ENCODE data around the gene VAV1.
"Not testable (repeated sequence)": the region's sequence is repeated elsewhere in the genome, so short reads cannot be mapped to it uniquely, and the experiment has no call there.

Gene VAV1

GRCh38 chr19:6769006-6769619 is 3.4 kb upstream of the VAV1 start:
- no peak overlapping the region for H3K9ac ChIP-seq (ENCODE audit: low read depth, low read length)
- peaks cover 28% of the 10 kb centered on the region for H3K4me1 ChIP-seq (ENCODE audit: insufficient read depth, low read length)
- H3K36me3 ChIP-seq (ENCODE audit: insufficient read depth, low read length): peaks cover 4% of the 10 kb centered on the region; the same call in 1 of the 2 replicates
- peaks cover 3% of the 10 kb centered on the region; the same call in 1 of the 2 replicates for H4K20me1 ChIP-seq (ENCODE audit: insufficient read depth, low read length)
- H3K4me3 ChIP-seq (ENCODE audit: low read depth in 1 of 2, low read length in 2 of 2): no peak overlapping the region
- H3K27me3 ChIP-seq (ENCODE audit: insufficient read depth, low read length, poor library complexity): no peaks in the 10 kb centered on the region
- no peak for ATAC-seq (ENCODE audit: insufficient read depth, low read depth)
- TF ChIP-seq CTCF (IDR thresholded peaks at IDR 0.05; ENCODE audit: borderline replicate concordance, extremely low read depth, low read length, poor library complexity, severe bottlenecking): no peak
- no peak for TF ChIP-seq EZH2 (IDR thresholded peaks at IDR 0.05; ENCODE audit: borderline replicate concordance, low read depth, low read length, severe bottlenecking)
- no peaks in the 10 kb centered on the region for H3K9me3 ChIP-seq (ENCODE audit: insufficient read depth, low read length, severe bottlenecking)
- no peak overlapping the region for H3K27ac ChIP-seq (ENCODE audit: low read length)
- H3K79me2 ChIP-seq (ENCODE audit: insufficient read depth, low read length): peaks cover 15% of the 10 kb centered on the region
- H2AFZ ChIP-seq (ENCODE audit: low read depth, low read length): no peak overlapping the region
- no peak overlapping the region for H3K4me2 ChIP-seq (ENCODE audit: insufficient read depth, low read length)
- DNase-seq: no peak

- DNase-seq; H3K4me2 ChIP-seq (ENCODE audit: insufficient read depth, low read length); H3K4me3 ChIP-seq (ENCODE audit: low read depth in 1 of 2, low read length in 2 of 2); H3K9ac ChIP-seq (ENCODE audit: low read depth, low read length); H3K27me3 ChIP-seq (ENCODE audit: insufficient read depth, low read length, poor library complexity); ATAC-seq (ENCODE audit: insufficient read depth, low read depth); H2AFZ ChIP-seq (ENCODE audit: low read depth, low read length); H3K9me3 ChIP-seq (ENCODE audit: insufficient read depth, low read length, severe bottlenecking): not testable (repeated sequence)
- Histone ChIP-seq H3K79me2 (ENCODE audit: insufficient read depth, low read length) (peaks cover 39% of the 10 kb centered on the region), H3K27ac (ENCODE audit: low read length) (peak overlapping the region; percentile 92; the same call in 1 of the 2 replicates), H3K4me1 (ENCODE audit: insufficient read depth, low read length) (peaks cover 34% of the 10 kb centered on the region), H4K20me1 (ENCODE audit: insufficient read depth, low read length) (peaks cover 17% of the 10 kb centered on the region; the same call in 1 of the 2 replicates), H3K36me3 (ENCODE audit: insufficient read depth, low read length) (peaks cover 12% of the 10 kb centered on the region)
Measured at GRCh38 chr19:6771648-6772027, 870 bp upstream of the VAV1 start.

GRCh38 chr19:6772866-6773322 is 386 bp downstream of the VAV1 start:
- no peak for DNase-seq
- Histone ChIP-seq H3K79me2 (ENCODE audit: insufficient read depth, low read length) (peaks cover 51% of the 10 kb centered on the region), H3K27me3 (ENCODE audit: insufficient read depth, low read length, poor library complexity) (no peaks in the 10 kb centered on the region), H3K36me3 (ENCODE audit: insufficient read depth, low read length) (peaks cover 17% of the 10 kb centered on the region), H3K9ac (ENCODE audit: low read depth, low read length) (peak overlapping the region; percentile 79), H3K4me1 (ENCODE audit: insufficient read depth, low read length) (peaks cover 26% of the 10 kb centered on the region), H3K9me3 (ENCODE audit: insufficient read depth, low read length, severe bottlenecking) (no peaks in the 10 kb centered on the region), H4K20me1 (ENCODE audit: insufficient read depth, low read length) (peaks cover 25% of the 10 kb centered on the region), H3K27ac (ENCODE audit: low read length) (peak overlapping the region; percentile 92), H2AFZ (ENCODE audit: low read depth, low read length) (peak overlapping the region; percentile 37), H3K4me3 (ENCODE audit: low read depth in 1 of 2, low read length in 2 of 2) (peak overlapping the region; percentile 84 to 99), H3K4me2 (ENCODE audit: insufficient read depth, low read length) (peak overlapping the region; percentile 75)
- no peak; the same call in 2 of the 3 replicates for ATAC-seq (ENCODE audit: insufficient read depth, low read depth)
- TF ChIP-seq CTCF (IDR thresholded peaks at IDR 0.05; ENCODE audit: borderline replicate concordance, extremely low read depth, low read length, poor library complexity, severe bottlenecking) (no peak), EZH2 (IDR thresholded peaks at IDR 0.05; ENCODE audit: borderline replicate concordance, low read depth, low read length, severe bottlenecking) (no peak)

GRCh38 chr19:6773323-6773931 is 919 bp downstream of the VAV1 start:
- peaks cover 17% of the 10 kb centered on the region for H3K36me3 ChIP-seq (ENCODE audit: insufficient read depth, low read length)
- no peaks in the 10 kb centered on the region for H3K9me3 ChIP-seq (ENCODE audit: insufficient read depth, low read length, severe bottlenecking)
- TF ChIP-seq CTCF (IDR thresholded peaks at IDR 0.05; ENCODE audit: borderline replicate concordance, extremely low read depth, low read length, poor library complexity, severe bottlenecking) (no peak), EZH2 (IDR thresholded peaks at IDR 0.05; ENCODE audit: borderline replicate concordance, low read depth, low read length, severe bottlenecking) (no peak)
- H3K4me1 ChIP-seq (ENCODE audit: insufficient read depth, low read length): peaks cover 26% of the 10 kb centered on the region
- peak; percentile 74 for ATAC-seq (ENCODE audit: insufficient read depth, low read depth)
- H4K20me1 ChIP-seq (ENCODE audit: insufficient read depth, low read length): peaks cover 25% of the 10 kb centered on the region
- peaks cover 57% of the 10 kb centered on the region for H3K79me2 ChIP-seq (ENCODE audit: insufficient read depth, low read length)
- peak; percentile 80 for DNase-seq
- H3K4me3 ChIP-seq (ENCODE audit: low read depth in 1 of 2, low read length in 2 of 2): peak overlapping the region; percentile 84 to 99
- no peaks in the 10 kb centered on the region for H3K27me3 ChIP-seq (ENCODE audit: insufficient read depth, low read length, poor library complexity)
- peak overlapping the region; percentile 92 for H3K27ac ChIP-seq (ENCODE audit: low read length)
- H3K9ac ChIP-seq (ENCODE audit: low read depth, low read length): peak overlapping the region; percentile 79
- peak overlapping the region; percentile 75 for H3K4me2 ChIP-seq (ENCODE audit: insufficient read depth, low read length)
- peak overlapping the region; percentile 37 for H2AFZ ChIP-seq (ENCODE audit: low read depth, low read length)

All from DND-41 (cell line).